GM23338 (cell line): ENCODE results near the gene PTPN12. TPM values are rescaled to one million over a fixed set of nuclear protein-coding genes. Genes with fewer than 3 reads are reported as not detected.

Experiments
- ATAC-seq: fragments of 200-7000 bp; cut with Tn5 transposase; 3 replicates; pipeline ENCODE4 v1.9.1; 2020
- DNase-seq: peaks from one replicate; pipeline ENCODE4 v3.0.0-alpha.2; 2015; ENCODE audit warnings: low spot score
- H2AFZ ChIP-seq: fragments of 200-600 bp; sonication (generic); 2 replicates; pipeline ENCODE4 v1.8.0; 2016; ENCODE audit warnings: antibody characterized with exemption, mild to moderate bottlenecking, moderate library complexity
- H3F3A ChIP-seq: fragments of 200-600 bp; sonication (generic); replicated peaks from 2 replicates; pipeline ENCODE4 v1.8.0; 2017; ENCODE audit warnings: antibody characterized with exemption, mixed run types, low read depth
- H3K27ac ChIP-seq: fragments of 200-600 bp; sonication (generic); 2 replicates; pipeline ENCODE4 v1.6.1; 2016; ENCODE audit warnings: low read depth
- H3K27me3 ChIP-seq: fragments of 200-600 bp; sonication (generic); 2 replicates; pipeline ENCODE4 v1.8.0; 2016; ENCODE audit warnings: mild to moderate bottlenecking, mixed run types, moderate library complexity; ENCODE audit not compliant: insufficient read depth
- H3K36me3 ChIP-seq: fragments of 200-600 bp; sonication (generic); 2 replicates; pipeline ENCODE4 v1.8.0; 2016; ENCODE audit warnings: mild to moderate bottlenecking; ENCODE audit not compliant: insufficient read depth
- H3K4me1 ChIP-seq: fragments of 200-600 bp; sonication (generic); 2 replicates; pipeline ENCODE4 v1.8.0; 2016; ENCODE audit warnings: mild to moderate bottlenecking, moderate library complexity; ENCODE audit not compliant: insufficient read depth
- H3K4me2 ChIP-seq: fragments of 200-600 bp; sonication (generic); 2 replicates; pipeline ENCODE4 v1.7.1; 2017; ENCODE audit warnings: mixed run types
- H3K4me3 ChIP-seq: fragments of 200-600 bp; sonication (generic); 2 replicates; pipeline ENCODE4 v1.6.1; 2016; ENCODE audit warnings: mixed run types
- H3K79me2 ChIP-seq: fragments of 200-600 bp; sonication (generic); replicated peaks from 2 replicates; pipeline ENCODE4 v1.8.0; 2017; ENCODE audit warnings: mild to moderate bottlenecking; ENCODE audit not compliant: insufficient read depth
- H3K9me2 ChIP-seq: fragments of 200-600 bp; sonication (generic); 2 replicates; pipeline ENCODE4 v1.8.0; 2017; ENCODE audit not compliant: insufficient read depth
- H4K20me1 ChIP-seq: fragments of 200-600 bp; sonication (generic); replicated peaks from 2 replicates; pipeline ENCODE4 v1.8.0; 2017; ENCODE audit warnings: mild to moderate bottlenecking; ENCODE audit not compliant: insufficient read depth
- H3K27ac Mint-ChIP-seq: 2 replicates; pipeline ENCODE4 v1.8.0; 2020; ENCODE audit warnings: inconsistent platforms, mild to moderate bottlenecking, moderate library complexity, mixed read lengths
- H3K27me3 Mint-ChIP-seq: 3 replicates; pipeline ENCODE4 v1.8.0; 2022; ENCODE audit warnings: low read depth, mild to moderate bottlenecking, moderate library complexity, mixed read lengths, inconsistent platforms; ENCODE audit not compliant: insufficient read depth, poor library complexity
- H3K36me3 Mint-ChIP-seq: 3 replicates; pipeline ENCODE4 v1.8.0; 2021; ENCODE audit warnings: low read depth, mild to moderate bottlenecking, inconsistent platforms, moderate library complexity, mixed read lengths
- H3K4me1 Mint-ChIP-seq: 3 replicates; pipeline ENCODE4 v1.8.0; 2020; ENCODE audit warnings: mild to moderate bottlenecking, inconsistent platforms, mixed read lengths
- H3K4me3 Mint-ChIP-seq: 3 replicates; pipeline ENCODE4 v1.8.0; 2021; ENCODE audit warnings: moderate library complexity, mild to moderate bottlenecking, inconsistent platforms, mixed read lengths
- H3K9me3 Mint-ChIP-seq: 3 replicates; pipeline ENCODE4 v1.8.0; 2020; ENCODE audit warnings: moderate library complexity, mild to moderate bottlenecking, inconsistent platforms, mixed read lengths
- CREB1 ChIP-seq: fragments of 250-450 bp; sonication (Bioruptor Pico); IDR thresholded peaks from 2 replicates; pipeline ENCODE4 v1.5.0; 2020; ENCODE audit warnings: low read depth, mild to moderate bottlenecking, moderate library complexity
- EZH2phosphoT487 ChIP-seq: fragments of 200-600 bp; sonication (generic); IDR thresholded peaks from one replicate; pipeline ENCODE4 v1.8.1; 2018; ENCODE audit warnings: antibody characterized with exemption; ENCODE audit not compliant: unreplicated experiment
- JUNB ChIP-seq: IDR thresholded peaks from one replicate; pipeline ENCODE4 v1.6.1; 2016; ENCODE audit warnings: antibody characterized with exemption; ENCODE audit not compliant: unreplicated experiment
- NANOG ChIP-seq: IDR thresholded peaks from 2 replicates; pipeline ENCODE4 v1.6.1; 2016; ENCODE audit warnings: antibody characterized with exemption, borderline replicate concordance
- POLR2AphosphoS5 ChIP-seq: IDR thresholded peaks from 2 replicates; pipeline ENCODE4 v1.6.1; 2016; ENCODE audit warnings: antibody characterized with exemption, low read depth
- ZNF331 ChIP-seq: fragments of 250-450 bp; sonication (Bioruptor Pico); IDR thresholded peaks from 2 replicates; pipeline ENCODE4 v1.5.0; 2020; ENCODE audit warnings: low read depth, mild to moderate bottlenecking, moderate library complexity
- polyA plus RNA-seq: library from polyadenylated mRNA; unstranded; fragments of >200 nt; fragmentation: Nextera tagmentation; extraction: Ambion mirVana; gene quantifications from 2 replicates; pipeline ENCODE4 v1.2.1, GENCODE V29; 2016
- total RNA-seq: library from RNA; depleted of rRNA; stranded (reverse); fragments of >200 nt; shearing (Covaris generic); gene quantifications from 2 replicates; pipeline ENCODE4 v1.2.3, GENCODE V29; 2014
- TF ChIP-seq, protein P1 (sequence below): IDR thresholded peaks from 2 replicates; pipeline ENCODE4 v1.6.1; 2016; ENCODE audit warnings: antibody characterized with exemption
- TF ChIP-seq, protein P2 (sequence below), 2 experiments: fragments of 200-600 bp in 1 of 2; sonication (generic) in 1 of 2; conservative IDR thresholded peaks; 2 replicates each; pipeline versions ENCODE4 v1.5.1 to v1.6.1; 2016 to 2017; ENCODE audit warnings: antibody characterized with exemption in 2 of 2, low read depth in 2 of 2, mild to moderate bottlenecking in 2 of 2, moderate library complexity in 1 of 2
- TF ChIP-seq, protein P3 (sequence below): fragments of 250-450 bp; sonication (Bioruptor Pico); IDR thresholded peaks from 2 replicates; pipeline ENCODE4 v1.5.0; 2020; ENCODE audit warnings: mild to moderate bottlenecking, moderate library complexity

The PTPN12 gene
- total and polyA plus RNA-seq, 2 experiments from 2014 or later: 58.8 to 187 TPM

DNA sequence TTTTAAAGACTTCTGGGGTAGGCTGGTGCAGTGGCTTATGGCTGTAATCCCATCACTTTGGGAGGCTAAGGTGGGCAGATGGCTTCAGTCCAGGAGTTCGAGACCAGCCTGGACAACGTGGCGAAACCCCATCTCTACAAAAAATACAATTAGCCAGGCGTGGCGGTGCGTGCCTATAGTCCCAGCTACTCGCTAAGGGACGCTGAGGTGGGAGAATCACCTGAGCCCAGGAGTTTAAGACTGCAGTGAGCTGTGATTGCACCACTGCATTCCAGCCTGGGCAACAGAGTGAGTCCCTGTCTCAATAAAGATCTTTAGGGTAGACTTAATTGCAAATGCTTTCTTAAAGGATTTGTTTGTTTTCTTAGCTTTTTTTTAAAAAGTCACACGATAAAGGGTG is 29.3 kb downstream of the PTPN12 start:
- Histone ChIP-seq H3K4me2 (no peak overlapping the region), H3K79me2 (peaks cover 100% of the 10 kb centered on the region), H3K27me3 (no peaks in the 10 kb centered on the region), H3K9me2 (no peaks in the 10 kb centered on the region), H3K4me3 (no peak overlapping the region), H4K20me1 (peaks cover 37% of the 10 kb centered on the region), H3K4me1 (peaks cover 50% of the 10 kb centered on the region), H3K36me3 (no peaks in the 10 kb centered on the region), H3F3A (no peaks in the 10 kb centered on the region), H3K27ac (no peak overlapping the region), H2AFZ (no peak overlapping the region)
- H3K27me3 Mint-ChIP-seq: peaks cover 4% of the 10 kb centered on the region
- H3K4me1 Mint-ChIP-seq: peaks cover 37% of the 10 kb centered on the region
- TF ChIP-seq POLR2AphosphoS5: no peak
- TF ChIP-seq, protein P1, sequence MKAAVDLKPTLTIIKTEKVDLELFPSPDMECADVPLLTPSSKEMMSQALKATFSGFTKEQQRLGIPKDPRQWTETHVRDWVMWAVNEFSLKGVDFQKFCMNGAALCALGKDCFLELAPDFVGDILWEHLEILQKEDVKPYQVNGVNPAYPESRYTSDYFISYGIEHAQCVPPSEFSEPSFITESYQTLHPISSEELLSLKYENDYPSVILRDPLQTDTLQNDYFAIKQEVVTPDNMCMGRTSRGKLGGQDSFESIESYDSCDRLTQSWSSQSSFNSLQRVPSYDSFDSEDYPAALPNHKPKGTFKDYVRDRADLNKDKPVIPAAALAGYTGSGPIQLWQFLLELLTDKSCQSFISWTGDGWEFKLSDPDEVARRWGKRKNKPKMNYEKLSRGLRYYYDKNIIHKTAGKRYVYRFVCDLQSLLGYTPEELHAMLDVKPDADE: no peak
- no peak for TF ChIP-seq JUNB
- no peak for TF ChIP-seq EZH2phosphoT487
- TF ChIP-seq, protein P2, sequence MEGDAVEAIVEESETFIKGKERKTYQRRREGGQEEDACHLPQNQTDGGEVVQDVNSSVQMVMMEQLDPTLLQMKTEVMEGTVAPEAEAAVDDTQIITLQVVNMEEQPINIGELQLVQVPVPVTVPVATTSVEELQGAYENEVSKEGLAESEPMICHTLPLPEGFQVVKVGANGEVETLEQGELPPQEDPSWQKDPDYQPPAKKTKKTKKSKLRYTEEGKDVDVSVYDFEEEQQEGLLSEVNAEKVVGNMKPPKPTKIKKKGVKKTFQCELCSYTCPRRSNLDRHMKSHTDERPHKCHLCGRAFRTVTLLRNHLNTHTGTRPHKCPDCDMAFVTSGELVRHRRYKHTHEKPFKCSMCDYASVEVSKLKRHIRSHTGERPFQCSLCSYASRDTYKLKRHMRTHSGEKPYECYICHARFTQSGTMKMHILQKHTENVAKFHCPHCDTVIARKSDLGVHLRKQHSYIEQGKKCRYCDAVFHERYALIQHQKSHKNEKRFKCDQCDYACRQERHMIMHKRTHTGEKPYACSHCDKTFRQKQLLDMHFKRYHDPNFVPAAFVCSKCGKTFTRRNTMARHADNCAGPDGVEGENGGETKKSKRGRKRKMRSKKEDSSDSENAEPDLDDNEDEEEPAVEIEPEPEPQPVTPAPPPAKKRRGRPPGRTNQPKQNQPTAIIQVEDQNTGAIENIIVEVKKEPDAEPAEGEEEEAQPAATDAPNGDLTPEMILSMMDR (conservative IDR thresholded peaks at IDR 0.05; ENCODE audit: low read depth in 2 of 2): no peak
- TF ChIP-seq, protein P3, sequence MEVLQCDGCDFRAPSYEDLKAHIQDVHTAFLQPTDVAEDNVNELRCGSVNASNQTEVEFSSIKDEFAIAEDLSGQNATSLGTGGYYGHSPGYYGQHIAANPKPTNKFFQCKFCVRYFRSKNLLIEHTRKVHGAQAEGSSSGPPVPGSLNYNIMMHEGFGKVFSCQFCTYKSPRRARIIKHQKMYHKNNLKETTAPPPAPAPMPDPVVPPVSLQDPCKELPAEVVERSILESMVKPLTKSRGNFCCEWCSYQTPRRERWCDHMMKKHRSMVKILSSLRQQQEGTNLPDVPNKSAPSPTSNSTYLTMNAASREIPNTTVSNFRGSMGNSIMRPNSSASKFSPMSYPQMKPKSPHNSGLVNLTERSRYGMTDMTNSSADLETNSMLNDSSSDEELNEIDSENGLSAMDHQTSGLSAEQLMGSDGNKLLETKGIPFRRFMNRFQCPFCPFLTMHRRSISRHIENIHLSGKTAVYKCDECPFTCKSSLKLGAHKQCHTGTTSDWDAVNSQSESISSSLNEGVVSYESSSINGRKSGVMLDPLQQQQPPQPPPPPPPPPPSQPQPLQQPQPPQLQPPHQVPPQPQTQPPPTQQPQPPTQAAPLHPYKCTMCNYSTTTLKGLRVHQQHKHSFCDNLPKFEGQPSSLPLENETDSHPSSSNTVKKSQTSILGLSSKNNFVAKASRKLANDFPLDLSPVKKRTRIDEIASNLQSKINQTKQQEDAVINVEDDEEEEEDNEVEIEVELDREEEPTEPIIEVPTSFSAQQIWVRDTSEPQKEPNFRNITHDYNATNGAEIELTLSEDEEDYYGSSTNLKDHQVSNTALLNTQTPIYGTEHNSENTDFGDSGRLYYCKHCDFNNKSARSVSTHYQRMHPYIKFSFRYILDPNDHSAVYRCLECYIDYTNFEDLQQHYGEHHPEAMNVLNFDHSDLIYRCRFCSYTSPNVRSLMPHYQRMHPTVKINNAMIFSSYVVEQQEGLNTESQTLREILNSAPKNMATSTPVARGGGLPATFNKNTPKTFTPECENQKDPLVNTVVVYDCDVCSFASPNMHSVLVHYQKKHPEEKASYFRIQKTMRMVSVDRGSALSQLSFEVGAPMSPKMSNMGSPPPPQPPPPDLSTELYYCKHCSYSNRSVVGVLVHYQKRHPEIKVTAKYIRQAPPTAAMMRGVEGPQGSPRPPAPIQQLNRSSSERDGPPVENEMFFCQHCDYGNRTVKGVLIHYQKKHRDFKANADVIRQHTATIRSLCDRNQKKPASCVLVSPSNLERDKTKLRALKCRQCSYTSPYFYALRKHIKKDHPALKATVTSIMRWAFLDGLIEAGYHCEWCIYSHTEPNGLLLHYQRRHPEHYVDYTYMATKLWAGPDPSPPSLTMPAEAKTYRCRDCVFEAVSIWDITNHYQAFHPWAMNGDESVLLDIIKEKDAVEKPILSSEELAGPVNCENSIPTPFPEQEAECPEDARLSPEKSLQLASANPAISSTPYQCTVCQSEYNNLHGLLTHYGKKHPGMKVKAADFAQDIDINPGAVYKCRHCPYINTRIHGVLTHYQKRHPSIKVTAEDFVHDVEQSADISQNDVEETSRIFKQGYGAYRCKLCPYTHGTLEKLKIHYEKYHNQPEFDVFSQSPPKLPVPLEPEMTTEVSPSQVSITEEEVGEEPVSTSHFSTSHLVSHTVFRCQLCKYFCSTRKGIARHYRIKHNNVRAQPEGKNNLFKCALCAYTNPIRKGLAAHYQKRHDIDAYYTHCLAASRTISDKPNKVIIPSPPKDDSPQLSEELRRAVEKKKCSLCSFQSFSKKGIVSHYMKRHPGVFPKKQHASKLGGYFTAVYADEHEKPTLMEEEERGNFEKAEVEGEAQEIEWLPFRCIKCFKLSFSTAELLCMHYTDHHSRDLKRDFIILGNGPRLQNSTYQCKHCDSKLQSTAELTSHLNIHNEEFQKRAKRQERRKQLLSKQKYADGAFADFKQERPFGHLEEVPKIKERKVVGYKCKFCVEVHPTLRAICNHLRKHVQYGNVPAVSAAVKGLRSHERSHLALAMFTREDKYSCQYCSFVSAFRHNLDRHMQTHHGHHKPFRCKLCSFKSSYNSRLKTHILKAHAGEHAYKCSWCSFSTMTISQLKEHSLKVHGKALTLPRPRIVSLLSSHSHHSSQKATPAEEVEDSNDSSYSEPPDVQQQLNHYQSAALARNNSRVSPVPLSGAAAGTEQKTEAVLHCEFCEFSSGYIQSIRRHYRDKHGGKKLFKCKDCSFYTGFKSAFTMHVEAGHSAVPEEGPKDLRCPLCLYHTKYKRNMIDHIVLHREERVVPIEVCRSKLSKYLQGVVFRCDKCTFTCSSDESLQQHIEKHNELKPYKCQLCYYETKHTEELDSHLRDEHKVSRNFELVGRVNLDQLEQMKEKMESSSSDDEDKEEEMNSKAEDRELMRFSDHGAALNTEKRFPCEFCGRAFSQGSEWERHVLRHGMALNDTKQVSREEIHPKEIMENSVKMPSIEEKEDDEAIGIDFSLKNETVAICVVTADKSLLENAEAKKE (CRISPR knock-in tag): no peak
- TF ChIP-seq NANOG: no peak
- no peak for TF ChIP-seq CREB1 (CRISPR knock-in tag)
- TF ChIP-seq ZNF331: no peak
- DNase-seq: peak; percentile 19
- no peak overlapping the region for H3K4me3 Mint-ChIP-seq
- peak; percentile 71 for ATAC-seq
- 0 out of 2 replicates have a peak overlapping the region, but pooled peaks have one; percentile 42 for H3K27ac Mint-ChIP-seq
- no peaks in the 10 kb centered on the region for H3K9me3 Mint-ChIP-seq
- peaks cover 11% of the 10 kb centered on the region; the same call in 2 of the 3 replicates for H3K36me3 Mint-ChIP-seq
